ENCODE data around the gene INVS. TPM values are rescaled to one million over a fixed set of nuclear protein-coding genes. Genes with fewer than 3 reads are reported as not detected.
A peak's percentile ranks its signal among the peaks of the same experiment; 100 is the strongest.
"Not testable (repeated sequence)": the region's sequence is repeated elsewhere in the genome, so short reads cannot be mapped to it uniquely, and the experiment has no call there.

Gene INVS, protein sequence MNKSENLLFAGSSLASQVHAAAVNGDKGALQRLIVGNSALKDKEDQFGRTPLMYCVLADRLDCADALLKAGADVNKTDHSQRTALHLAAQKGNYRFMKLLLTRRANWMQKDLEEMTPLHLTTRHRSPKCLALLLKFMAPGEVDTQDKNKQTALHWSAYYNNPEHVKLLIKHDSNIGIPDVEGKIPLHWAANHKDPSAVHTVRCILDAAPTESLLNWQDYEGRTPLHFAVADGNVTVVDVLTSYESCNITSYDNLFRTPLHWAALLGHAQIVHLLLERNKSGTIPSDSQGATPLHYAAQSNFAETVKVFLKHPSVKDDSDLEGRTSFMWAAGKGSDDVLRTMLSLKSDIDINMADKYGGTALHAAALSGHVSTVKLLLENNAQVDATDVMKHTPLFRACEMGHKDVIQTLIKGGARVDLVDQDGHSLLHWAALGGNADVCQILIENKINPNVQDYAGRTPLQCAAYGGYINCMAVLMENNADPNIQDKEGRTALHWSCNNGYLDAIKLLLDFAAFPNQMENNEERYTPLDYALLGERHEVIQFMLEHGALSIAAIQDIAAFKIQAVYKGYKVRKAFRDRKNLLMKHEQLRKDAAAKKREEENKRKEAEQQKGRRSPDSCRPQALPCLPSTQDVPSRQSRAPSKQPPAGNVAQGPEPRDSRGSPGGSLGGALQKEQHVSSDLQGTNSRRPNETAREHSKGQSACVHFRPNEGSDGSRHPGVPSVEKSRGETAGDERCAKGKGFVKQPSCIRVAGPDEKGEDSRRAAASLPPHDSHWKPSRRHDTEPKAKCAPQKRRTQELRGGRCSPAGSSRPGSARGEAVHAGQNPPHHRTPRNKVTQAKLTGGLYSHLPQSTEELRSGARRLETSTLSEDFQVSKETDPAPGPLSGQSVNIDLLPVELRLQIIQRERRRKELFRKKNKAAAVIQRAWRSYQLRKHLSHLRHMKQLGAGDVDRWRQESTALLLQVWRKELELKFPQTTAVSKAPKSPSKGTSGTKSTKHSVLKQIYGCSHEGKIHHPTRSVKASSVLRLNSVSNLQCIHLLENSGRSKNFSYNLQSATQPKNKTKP
- 10 to 100 TPM; 16.7 to 26.1 (median 17.2) TPM for polyA plus RNA-seq (ENCODE audit: insufficient read length in 3 of 3)
- long read RNA-seq, donor 1, partial matches to known transcripts: 33 of 34 reads
- long read RNA-seq, donor 1, other reads (novel, unspliced or antisense): 0 of 34 reads
- long read RNA-seq, donor 2, partial matches to known transcripts: 32 of 32 reads
- long read RNA-seq, donor 2, other reads (novel, unspliced or antisense): 0 of 32 reads
- long read RNA-seq, donor 3, partial matches to known transcripts: 38 of 45 reads
- long read RNA-seq, donor 3, other reads (novel, unspliced or antisense): 6 of 45 reads
- long read RNA-seq, donor 4: 0 reads
- long read RNA-seq, donor 5: 0 reads
- long read RNA-seq, donor 6, partial matches to known transcripts: 34 of 40 reads
- long read RNA-seq, donor 6, other reads (novel, unspliced or antisense): 5 of 40 reads
- long read RNA-seq, donor 7: 0 reads
- long read RNA-seq, donor 8, partial matches to known transcripts: 75 of 83 reads
- long read RNA-seq, donor 8, other reads (novel, unspliced or antisense): 5 of 83 reads
- long read RNA-seq, donor 9, partial matches to known transcripts: 30 of 30 reads
- long read RNA-seq, donor 9, other reads (novel, unspliced or antisense): 0 of 30 reads
- long read RNA-seq, donor 10, partial matches to known transcripts: 6 of 35 reads
- long read RNA-seq, donor 10, other reads (novel, unspliced or antisense): 28 of 35 reads
- long read RNA-seq, donor 11: 0 reads
- long read RNA-seq, donor 12: 0 reads
- long read RNA-seq, donor 13: 0 reads
- long read RNA-seq, donor 14, partial matches to known transcripts: 27 of 32 reads
- long read RNA-seq, donor 14, other reads (novel, unspliced or antisense): 5 of 32 reads
- long read RNA-seq, donor 15: 0 reads
- long read RNA-seq, donor 16, partial matches to known transcripts: 58 of 123 reads
- long read RNA-seq, donor 16, other reads (novel, unspliced or antisense): 61 of 123 reads

DNA sequence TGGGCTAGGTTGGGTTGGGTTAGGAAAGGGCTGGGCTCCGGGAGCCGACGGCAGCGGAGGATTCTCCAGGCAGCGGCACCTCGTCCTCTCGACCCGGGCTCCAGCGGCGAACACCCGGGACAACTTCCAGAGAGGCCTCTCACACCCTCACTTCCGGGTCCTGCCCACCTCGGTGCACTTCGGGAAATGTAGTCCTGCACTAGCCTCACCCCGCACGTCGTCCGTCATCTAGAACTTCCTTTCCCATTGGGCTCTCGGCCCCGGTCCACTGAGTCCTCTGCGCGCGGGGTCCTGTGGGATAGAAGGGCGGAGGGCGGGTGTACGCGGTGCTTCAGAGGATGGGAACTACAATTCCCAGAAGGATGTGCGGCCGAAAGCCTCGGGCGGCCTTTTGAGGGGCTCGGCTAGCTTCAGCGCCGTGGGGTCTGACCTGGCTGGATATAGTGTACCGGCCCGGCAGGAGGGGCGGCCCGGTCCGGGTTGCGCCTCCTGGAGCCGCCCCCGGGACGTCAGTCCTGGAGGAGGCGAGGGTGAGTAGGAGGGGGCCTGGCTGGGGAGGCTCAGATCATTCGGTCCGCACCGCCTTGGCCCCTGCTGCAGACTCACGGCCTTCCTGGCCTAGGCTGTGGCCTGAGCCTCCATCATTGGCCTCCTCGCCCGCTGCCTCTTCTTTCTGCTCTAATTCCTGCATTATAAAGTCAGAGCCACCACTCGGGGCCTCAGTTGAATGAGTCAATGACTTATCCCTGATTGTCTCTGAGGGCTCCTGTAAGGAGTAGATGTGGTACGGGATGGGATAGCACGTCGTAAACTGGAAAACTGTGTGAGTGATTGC is at the start of gene INVS, which contains the start of gene ERP44:
Gene INVS (plus strand): TSS at position 357 of the 835 bp plus-strand sequence. CDS start 5,279 bp downstream, outside the sequence.
Gene ERP44 (minus strand): TSS at position 114 of the 835 bp plus-strand sequence. CDS start 160 bp downstream, outside the sequence.
- peak; percentile 95 to 99 (median 99) for DNase-seq (ENCODE audit: extremely low read depth in 1 of 11, low read depth in 9 of 11, low spot score in 4 of 11)

DNA sequence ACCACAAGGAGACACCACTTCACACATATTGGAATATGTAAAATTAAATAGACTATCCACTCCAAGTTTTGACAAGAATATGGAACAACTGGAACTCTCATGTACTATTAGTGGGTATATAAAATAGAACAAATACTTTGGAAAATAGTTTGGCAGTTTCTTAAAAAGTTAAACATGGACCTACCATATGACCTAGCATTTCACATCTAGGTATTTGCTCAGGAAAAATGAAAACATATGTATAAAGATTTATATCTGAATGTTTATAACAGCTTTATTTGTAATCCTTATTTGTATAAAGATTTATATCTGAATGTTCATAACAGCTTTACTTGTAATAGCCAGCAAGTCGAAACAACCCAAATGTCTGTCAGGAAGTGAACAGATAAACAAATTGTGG is 49.5 kb upstream of the INVS start:
- DNase-seq (ENCODE audit: extremely low read depth in 1 of 11, low read depth in 9 of 11, low spot score in 4 of 11): no peak

DNA sequence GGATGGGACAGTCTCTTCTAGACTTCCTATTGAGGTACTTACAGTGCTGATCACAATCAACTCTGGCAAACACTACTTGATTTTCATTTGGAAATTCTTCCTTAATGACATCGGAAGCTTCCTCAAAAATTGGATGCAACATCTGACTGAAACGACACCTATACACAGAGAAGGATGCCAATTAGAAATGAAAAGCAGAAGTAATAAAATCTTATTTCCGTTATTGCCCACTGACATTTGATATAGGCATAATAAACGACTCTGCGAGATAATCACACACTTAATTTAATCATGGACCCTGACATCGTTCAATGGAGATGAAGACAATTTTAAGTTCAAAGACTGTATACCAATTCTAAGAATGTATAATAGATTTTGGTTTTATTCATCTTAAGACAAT is 46.7 kb upstream of the INVS start:
- no peak for DNase-seq (ENCODE audit: extremely low read depth in 1 of 11, low read depth in 9 of 11, low spot score in 4 of 11)

DNA sequence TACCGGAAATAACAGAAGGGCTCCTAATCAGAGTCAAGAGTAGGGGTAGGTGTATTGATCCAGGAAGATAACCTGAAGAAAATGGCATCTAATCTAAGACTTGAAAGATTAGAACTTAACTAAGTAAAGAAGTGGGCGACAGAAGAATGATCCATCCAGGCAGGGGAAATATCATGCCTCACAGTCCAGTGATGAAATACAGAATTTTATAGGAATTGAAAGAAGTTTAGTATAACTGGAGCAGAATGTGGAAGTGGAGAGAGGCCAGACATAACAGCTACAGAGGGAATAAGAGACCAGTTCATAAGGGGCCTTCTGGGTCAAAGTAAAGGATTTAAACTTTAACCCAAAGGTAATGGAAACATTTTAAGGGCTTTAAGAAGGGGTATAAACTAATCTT is 42.5 kb upstream of the INVS start:
- DNase-seq (ENCODE audit: extremely low read depth in 1 of 11, low read depth in 9 of 11, low spot score in 4 of 11): no peak

DNA sequence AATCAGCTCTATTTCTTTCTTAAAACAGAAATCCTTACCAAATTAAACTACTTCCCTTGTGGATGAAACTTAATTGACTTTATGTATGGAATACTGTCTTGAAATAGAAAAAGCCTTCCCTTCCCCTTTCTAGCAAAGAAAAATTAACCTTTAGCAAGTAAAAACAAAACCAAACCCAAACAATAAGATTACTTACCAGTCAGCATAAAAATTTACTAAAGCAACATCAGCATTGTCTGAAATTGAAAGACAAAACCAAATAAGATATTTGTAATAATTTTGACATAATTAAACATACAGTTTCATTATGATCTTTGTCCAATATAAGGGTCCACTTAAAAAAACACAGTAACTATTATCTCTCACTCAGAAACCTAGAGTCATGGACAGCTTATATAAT is 41.4 kb upstream of the INVS start:
- DNase-seq (ENCODE audit: extremely low read depth in 1 of 11, low read depth in 9 of 11, low spot score in 4 of 11): no peak

DNA sequence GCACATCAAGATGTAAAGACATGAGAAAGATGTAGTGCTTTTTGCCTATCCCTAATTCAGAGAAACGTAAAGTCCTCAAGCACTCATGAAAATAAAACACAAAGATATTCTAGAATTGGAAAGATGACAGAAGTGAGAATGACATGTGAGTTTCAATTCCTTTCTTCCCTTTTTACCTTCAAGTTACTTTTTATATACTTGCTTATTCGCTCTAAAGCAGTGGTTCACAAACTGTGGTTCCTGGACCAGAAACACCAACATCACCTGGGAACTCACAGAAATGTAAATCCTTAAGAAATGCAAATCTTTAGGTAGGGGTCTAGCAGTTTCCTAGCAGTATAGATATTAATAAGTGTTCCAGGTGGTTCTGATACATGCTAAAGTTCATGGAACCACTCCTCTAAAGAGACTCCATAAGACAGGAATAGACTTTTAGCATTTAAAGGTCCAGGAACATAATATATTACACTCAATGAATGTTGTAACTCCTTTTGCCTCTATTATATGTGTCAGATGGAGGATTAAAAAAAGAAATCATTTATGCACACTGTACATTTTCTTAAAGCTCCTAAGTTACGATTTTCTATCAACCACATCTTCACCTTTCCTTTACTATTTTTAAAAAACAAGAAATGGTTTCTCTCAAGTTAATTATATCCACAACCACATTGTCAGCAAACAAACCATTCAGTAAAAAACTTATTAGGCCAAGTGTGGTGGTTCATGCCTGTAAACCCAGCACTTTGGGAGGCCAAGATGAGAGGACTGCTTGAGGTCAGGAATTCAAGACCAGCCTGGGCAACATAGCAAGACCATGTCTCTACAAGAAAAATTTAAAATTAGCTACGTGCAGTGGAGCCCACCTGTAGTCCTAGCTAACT is 40.1 kb upstream of the INVS start:
- no peak for DNase-seq (ENCODE audit: extremely low read depth in 1 of 11, low read depth in 9 of 11, low spot score in 4 of 11)

DNA sequence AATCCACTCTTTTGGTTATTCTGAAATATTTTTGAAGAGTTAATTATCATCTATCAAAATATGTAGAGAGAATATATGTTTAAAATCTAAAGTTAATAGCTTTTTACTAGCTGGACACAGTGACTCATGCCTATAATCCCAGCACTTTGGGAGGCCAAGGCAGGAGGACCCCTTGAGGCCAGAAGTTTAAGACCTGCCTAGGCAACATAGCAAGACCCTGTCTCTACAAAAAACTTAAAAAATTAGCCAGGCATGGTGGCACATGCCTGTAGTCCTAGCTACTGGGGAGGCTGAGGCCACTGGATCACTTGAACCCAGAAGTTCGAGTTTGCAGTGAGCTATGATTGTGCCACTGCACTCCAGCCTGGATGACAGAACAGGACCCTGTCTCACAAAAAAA is 36.4 kb upstream of the INVS start:
- DNase-seq (ENCODE audit: extremely low read depth in 1 of 11, low read depth in 9 of 11, low spot score in 4 of 11): not testable (repeated sequence)

DNA sequence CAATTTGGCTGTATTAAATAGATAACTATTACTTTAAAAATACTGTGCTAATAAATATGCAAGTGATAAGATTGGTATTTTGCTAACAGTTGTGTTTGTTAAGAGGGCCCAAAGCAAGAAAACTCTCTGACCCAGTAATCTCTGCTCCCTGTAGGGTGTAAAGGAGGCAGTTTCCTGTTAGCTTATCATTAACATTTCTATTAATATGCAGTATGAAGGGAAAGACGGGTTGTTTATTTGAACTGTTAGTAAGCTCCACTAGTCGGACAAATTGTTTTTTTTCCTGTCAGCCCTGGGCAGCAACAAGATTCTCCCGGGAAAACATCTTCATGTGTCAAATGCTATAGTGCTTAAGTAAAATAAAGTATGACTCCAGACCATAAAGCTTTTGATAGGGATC is 35.9 kb upstream of the INVS start:
- DNase-seq (ENCODE audit: extremely low read depth in 1 of 11, low read depth in 9 of 11, low spot score in 4 of 11): no peak

DNA sequence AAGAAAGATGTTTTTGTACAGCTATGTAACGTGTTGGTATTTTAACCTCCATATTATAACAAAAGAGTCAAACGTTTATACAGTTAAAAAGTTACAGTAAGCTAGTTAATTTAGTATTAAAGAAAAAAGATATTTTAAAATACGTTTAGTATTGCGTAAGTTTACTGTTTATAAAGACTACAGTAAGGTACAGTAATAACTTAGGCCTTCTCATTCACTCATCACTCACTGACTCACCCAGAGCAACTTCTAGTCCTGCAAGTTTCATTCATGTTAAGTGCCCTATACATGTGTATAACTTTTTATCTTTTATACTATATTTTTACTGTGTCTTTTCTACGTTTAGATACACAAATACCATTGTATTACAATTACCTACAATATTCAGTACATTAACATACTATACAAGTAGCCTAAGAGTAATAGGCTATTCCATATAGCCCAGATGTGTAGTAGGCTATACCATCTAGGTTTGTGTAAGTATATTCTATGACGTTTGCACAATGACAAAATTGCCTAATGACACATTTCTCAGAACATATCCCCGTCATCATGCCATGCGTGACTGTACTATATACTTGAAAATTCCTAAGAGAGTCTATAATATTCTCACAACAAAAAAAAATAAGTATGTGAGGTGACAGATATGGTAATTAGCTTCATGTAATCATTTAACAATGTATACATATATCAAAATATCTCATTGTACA is 34.0 kb upstream of the INVS start:
- no peak for DNase-seq (ENCODE audit: extremely low read depth in 1 of 11, low read depth in 9 of 11, low spot score in 4 of 11)

DNA sequence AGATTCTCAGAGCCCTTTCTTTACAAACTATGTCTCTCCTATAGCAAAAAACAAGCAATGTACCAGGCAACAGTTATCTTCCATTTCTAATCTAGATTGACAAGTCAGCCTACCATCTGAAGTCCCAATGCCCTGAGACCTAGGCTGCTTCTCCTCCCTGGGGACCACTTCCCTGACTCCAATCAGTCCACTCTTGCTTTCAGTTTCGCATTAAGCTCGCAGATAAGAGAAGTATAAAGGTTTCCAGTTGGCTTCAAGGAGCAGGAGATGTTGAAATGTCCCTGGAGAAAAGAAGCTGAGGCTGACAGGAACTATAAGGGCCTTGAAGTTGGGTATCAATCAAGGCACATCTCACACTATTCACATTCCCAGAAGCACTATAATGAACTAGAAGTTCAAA is 32.5 kb upstream of the INVS start:
- no peak for DNase-seq (ENCODE audit: extremely low read depth in 1 of 11, low read depth in 9 of 11, low spot score in 4 of 11)

DNA sequence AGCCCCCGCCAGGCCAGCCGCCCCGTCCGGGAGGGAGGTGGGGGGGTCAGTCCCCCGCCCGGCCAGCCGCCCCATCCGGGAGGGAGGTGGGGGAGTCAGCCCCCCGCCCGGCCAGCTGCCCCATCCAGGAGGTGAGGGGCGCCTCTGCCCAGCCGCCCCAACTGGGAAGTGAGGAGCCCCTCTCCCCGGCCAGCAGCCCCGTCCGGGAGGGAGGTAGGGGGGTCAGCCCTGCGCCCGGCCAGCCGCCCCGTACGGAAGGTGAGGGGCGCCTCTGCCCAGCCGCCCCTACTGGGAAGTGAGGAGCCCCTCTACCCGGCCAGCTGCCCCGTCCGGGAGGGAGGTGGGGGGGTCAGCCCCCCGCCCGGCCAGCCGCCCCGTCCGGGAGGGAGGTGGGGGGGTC is 31.1 kb upstream of the INVS start:
- DNase-seq (ENCODE audit: extremely low read depth in 1 of 11, low read depth in 9 of 11, low spot score in 4 of 11): not testable (repeated sequence)

DNA sequence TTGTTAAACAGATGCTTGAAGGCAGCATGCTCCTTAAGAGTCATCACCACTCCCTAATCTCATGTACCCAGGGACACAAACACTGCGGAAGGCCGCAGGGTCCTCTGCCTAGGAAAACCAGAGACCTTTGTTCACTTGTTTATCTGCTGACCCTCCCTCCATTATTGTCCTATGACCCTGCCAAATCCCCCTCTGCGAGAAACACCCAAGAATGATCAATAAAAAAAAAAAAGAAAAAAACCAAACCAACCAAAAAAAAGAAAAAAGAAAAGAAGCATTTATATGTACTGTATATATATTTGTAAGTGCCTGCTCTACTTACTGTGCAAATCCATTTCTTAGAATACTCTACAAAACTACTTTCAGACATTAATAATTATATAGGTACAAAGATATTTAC is 30.0 kb upstream of the INVS start:
- not testable (repeated sequence) for DNase-seq (ENCODE audit: extremely low read depth in 1 of 11, low read depth in 9 of 11, low spot score in 4 of 11)

DNA sequence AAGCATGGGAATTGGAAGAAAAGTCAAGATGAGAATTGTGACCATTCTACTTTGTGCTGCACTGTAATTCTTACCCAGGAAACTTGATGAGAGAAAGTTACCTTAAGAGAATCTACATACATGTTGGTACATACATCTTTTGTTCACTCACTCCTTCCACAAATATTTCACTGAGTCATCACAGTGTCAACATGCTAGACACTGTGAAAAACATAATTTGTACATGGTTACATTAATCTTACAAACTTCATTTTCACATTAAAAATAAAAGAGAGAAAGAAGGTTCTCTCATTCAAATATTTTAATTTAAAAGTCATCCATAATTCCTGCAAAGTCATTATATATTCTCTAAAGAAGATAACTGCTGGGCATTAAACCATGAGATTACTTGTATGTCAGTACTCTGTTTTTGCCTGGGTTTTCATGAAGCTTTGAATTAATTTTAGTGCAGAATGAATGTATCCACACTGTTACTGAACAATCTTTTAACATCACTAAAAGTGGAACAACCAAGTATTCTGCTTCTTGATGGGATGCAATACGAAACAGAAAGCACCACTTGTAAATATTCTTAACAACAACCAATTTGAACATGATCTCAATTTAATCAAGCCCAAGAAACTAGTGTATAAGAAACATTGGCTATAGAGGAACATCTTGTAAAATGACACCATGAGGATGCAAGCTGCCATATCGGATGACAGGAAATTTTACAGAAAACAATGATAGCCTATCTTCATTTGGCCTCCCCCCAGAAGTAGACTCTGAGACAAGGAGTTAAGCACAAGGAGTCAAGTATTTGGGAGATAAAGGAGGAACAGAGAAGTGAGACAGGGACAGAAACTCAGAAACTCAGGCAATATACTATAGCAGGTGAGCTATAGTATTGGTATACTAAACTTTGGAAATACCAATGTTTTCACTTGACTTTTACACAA is 28.7 kb upstream of the INVS start:
- DNase-seq (ENCODE audit: extremely low read depth in 1 of 11, low read depth in 9 of 11, low spot score in 4 of 11): no peak

DNA sequence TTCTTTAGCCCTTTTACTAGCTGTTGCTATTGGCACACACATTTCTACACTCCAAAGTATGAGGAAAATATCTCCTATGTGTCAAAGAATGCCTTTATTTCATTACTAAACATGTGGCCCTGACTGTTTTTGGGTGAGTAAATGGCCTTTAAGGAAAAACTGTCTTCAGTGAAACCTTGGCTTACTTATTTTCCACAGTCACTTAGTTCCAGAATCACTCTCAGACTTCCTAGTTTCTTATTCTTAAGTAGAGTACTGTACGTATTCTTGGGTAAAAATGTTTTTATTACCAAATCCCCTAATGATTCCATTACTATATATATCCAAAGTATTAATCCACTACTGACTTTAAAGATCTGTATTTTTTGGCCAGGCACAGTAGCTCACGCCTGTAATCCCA is 27.8 kb upstream of the INVS start:
- no peak for DNase-seq (ENCODE audit: extremely low read depth in 1 of 11, low read depth in 9 of 11, low spot score in 4 of 11)
